ENCODE data around the gene NCAM1. TPM values are rescaled to one million over a fixed set of nuclear protein-coding genes. Genes with fewer than 3 reads are reported as not detected.
A peak's percentile ranks its signal among the peaks of the same experiment; 100 is the strongest.

The NCAM1 gene
- total RNA-seq, 1 donor from 2014 or later = 76.7 TPM

DNA sequence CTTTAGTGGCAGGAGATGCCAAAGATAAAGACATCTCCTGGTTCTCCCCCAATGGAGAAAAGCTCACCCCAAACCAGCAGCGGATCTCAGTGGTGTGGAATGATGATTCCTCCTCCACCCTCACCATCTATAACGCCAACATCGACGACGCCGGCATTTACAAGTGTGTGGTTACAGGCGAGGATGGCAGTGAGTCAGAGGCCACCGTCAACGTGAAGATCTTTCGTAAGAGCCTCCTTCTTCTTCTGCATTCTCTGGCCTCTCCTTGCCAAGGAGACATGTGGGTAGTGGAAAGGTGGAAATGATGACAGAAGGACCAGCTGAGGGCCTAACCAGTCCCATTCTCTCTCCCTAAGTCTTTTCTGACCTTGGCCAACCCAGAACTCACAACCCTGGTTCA is 243.1 kb downstream of the NCAM1 start:
- H3K9me3 Mint-ChIP-seq = no peaks in the 10 kb centered on the region
- TF ChIP-seq, protein P1, sequence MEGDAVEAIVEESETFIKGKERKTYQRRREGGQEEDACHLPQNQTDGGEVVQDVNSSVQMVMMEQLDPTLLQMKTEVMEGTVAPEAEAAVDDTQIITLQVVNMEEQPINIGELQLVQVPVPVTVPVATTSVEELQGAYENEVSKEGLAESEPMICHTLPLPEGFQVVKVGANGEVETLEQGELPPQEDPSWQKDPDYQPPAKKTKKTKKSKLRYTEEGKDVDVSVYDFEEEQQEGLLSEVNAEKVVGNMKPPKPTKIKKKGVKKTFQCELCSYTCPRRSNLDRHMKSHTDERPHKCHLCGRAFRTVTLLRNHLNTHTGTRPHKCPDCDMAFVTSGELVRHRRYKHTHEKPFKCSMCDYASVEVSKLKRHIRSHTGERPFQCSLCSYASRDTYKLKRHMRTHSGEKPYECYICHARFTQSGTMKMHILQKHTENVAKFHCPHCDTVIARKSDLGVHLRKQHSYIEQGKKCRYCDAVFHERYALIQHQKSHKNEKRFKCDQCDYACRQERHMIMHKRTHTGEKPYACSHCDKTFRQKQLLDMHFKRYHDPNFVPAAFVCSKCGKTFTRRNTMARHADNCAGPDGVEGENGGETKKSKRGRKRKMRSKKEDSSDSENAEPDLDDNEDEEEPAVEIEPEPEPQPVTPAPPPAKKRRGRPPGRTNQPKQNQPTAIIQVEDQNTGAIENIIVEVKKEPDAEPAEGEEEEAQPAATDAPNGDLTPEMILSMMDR (conservative IDR thresholded peaks at IDR 0.05) = no peak
- peaks cover 22% of the 10 kb centered on the region for H3K4me1 Mint-ChIP-seq
- H3K4me3 Mint-ChIP-seq = no peak overlapping the region
- no peak for DNase-seq (ENCODE audit: low read depth, low spot score)
- no peak overlapping the region for H3K27ac Mint-ChIP-seq (ENCODE audit: unreplicated experiment)
- peaks cover 28% of the 10 kb centered on the region for H3K36me3 Mint-ChIP-seq (ENCODE audit: low read depth)
- H3K27me3 Mint-ChIP-seq (ENCODE audit: low read depth) = no peaks in the 10 kb centered on the region

DNA sequence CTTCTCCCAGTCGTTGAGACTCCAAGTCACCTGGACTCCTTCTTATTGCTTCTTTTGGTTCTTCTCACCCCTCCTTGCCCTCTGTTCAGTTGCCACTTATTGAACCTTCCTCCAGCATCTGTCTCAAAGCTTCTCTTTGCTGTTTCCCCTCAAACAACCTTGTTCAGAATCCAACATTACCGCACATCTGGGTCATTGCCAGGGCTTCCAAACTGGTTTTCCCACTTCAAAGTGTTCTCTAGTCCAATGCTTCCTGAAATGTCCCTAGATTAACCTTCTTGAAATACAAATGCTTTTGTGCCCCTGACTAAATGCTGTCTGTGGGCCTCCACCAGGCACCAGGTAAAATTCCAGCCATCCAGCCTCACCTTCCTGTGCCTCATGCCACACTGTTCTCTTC is 252.3 kb downstream of the NCAM1 start:
- Mint-ChIP-seq H3K4me1 (peaks cover 15% of the 10 kb centered on the region), H3K27me3 (ENCODE audit: low read depth) (no peaks in the 10 kb centered on the region), H3K9me3 (peaks cover 9% of the 10 kb centered on the region), H3K27ac (ENCODE audit: unreplicated experiment) (no peak overlapping the region), H3K4me3 (no peak overlapping the region), H3K36me3 (ENCODE audit: low read depth) (peaks cover 36% of the 10 kb centered on the region)
- TF ChIP-seq, protein P1 (conservative IDR thresholded peaks at IDR 0.05) = no peak
- DNase-seq (ENCODE audit: low read depth, low spot score) = no peak

DNA sequence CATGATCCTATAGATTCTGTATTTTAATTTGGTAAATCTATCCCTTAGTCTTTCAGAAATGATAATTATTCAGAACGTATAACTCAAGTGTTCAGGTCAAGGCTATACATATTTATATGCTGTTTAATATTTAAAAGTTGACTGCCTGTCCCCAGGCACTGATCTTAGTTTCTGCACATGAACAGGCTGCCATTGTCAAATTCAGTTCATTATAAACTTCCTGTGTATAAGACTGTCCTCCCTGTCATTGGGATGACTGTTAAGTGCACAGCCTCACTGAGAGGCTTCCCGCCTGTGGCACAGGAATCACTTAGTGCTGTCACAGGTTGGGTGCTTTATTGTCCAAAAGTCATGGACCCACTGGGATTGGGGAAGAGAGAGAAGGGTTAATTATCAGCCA is 261.0 kb downstream of the NCAM1 start:
- DNase-seq (ENCODE audit: low read depth, low spot score) = no peak
- Mint-ChIP-seq H3K4me3 (no peak overlapping the region), H3K9me3 (peaks cover 13% of the 10 kb centered on the region), H3K27me3 (ENCODE audit: low read depth) (no peaks in the 10 kb centered on the region), H3K27ac (ENCODE audit: unreplicated experiment) (peak overlapping the region; percentile 83), H3K36me3 (ENCODE audit: low read depth) (peaks cover 63% of the 10 kb centered on the region), H3K4me1 (peaks cover 5% of the 10 kb centered on the region)
- TF ChIP-seq, protein P1 (conservative IDR thresholded peaks at IDR 0.05) = no peak

DNA sequence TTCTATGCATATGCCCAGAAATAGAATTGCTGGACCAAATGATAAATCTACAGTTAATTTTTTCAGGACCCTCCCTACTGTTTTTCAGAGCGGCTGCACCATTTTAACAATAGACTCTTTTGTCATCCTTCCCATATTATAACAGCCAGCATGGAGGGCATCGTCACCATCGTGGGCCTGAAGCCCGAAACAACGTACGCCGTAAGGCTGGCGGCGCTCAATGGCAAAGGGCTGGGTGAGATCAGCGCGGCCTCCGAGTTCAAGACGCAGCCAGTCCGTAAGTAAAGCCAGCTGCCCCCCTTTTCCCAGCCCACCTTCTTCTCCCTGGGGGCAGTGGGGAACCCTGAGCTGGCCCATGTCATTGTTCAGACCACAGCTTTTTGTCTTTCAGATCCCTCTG is 273.7 kb downstream of the NCAM1 start:
- TF ChIP-seq, protein P1 (conservative IDR thresholded peaks at IDR 0.05) = no peak
- no peak for DNase-seq (ENCODE audit: low read depth, low spot score)
- H3K36me3 Mint-ChIP-seq (ENCODE audit: low read depth) = peaks cover 22% of the 10 kb centered on the region
- H3K27ac Mint-ChIP-seq (ENCODE audit: unreplicated experiment) = no peak overlapping the region
- H3K27me3 Mint-ChIP-seq (ENCODE audit: low read depth) = no peaks in the 10 kb centered on the region
- no peak overlapping the region for H3K4me3 Mint-ChIP-seq
- peaks cover 6% of the 10 kb centered on the region for H3K4me1 Mint-ChIP-seq
- no peaks in the 10 kb centered on the region for H3K9me3 Mint-ChIP-seq

DNA sequence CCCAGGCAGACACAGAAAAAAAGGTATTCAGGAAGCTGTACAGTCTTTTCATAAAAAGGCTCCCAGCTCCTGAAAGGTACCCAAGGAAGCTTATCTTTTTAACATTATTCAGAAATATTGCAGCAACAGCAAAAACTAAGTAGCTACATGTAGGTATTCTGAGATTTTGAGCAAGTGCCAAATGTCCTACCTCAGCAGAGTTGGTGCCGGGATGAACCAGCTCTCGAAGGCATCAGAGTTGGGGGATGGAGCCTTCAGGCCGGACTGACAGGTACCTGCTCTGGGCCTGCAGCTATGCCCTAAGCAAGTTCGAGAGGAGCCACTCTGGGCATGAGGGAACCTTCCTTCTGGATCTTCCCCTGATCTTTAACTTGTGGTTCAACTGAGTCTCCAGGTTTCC is 276.0 kb downstream of the NCAM1 start:
- DNase-seq (ENCODE audit: low read depth, low spot score) = no peak
- H3K9me3 Mint-ChIP-seq = no peaks in the 10 kb centered on the region
- H3K27me3 Mint-ChIP-seq (ENCODE audit: low read depth) = no peaks in the 10 kb centered on the region
- H3K4me3 Mint-ChIP-seq = no peak overlapping the region
- H3K4me1 Mint-ChIP-seq = peaks cover 6% of the 10 kb centered on the region
- no peak overlapping the region for H3K27ac Mint-ChIP-seq (ENCODE audit: unreplicated experiment)
- peaks cover 23% of the 10 kb centered on the region for H3K36me3 Mint-ChIP-seq (ENCODE audit: low read depth)
- TF ChIP-seq, protein P1 (conservative IDR thresholded peaks at IDR 0.05) = no peak

DNA sequence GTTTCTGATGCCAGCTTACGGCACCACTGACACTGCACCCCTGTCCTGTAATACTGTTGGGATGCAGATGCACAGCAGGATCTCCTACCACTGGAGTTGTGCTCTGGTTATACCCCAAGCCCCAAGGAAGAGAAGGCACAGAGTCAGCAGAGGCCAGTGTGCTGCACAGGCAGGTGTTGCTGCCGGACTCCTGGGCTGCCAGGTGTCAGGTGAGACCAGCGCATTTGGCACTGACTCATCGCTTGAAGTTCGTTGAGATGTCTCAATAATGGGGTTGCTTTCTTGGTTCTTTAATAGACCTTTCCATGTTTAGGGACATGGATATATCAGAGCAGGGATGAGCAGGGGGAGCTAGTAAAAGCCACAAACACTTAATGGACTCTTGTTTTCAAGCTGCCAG is 277.5 kb downstream of the NCAM1 start:
- TF ChIP-seq, protein P1 (conservative IDR thresholded peaks at IDR 0.05) = no peak
- no peak for DNase-seq (ENCODE audit: low read depth, low spot score)
- Mint-ChIP-seq H3K27me3 (ENCODE audit: low read depth) (no peaks in the 10 kb centered on the region), H3K4me1 (peaks cover 19% of the 10 kb centered on the region), H3K4me3 (no peak overlapping the region), H3K9me3 (no peaks in the 10 kb centered on the region), H3K27ac (ENCODE audit: unreplicated experiment) (no peak overlapping the region), H3K36me3 (ENCODE audit: low read depth) (peaks cover 16% of the 10 kb centered on the region)

All from neural crest cell (in vitro differentiated cells).